HG02678 (cell line): ENCODE data around the gene COL9A1.

ENCODE experiments used
- ATAC-seq: cut with Tn5 transposase; IDR thresholded peaks from one replicate; pipeline ENCODE4 v1.9.1; 2021; ENCODE audit warnings: mild to moderate bottlenecking, moderate library complexity; ENCODE audit not compliant: unreplicated experiment

COL9A1 gene

GRCh38 chr6:70176842-70177550 is 125.9 kb downstream of the COL9A1 start:
- no peak for ATAC-seq

GRCh38 chr6:70175770-70176169 is 127.1 kb downstream of the COL9A1 start:
- no peak for ATAC-seq

DNA sequence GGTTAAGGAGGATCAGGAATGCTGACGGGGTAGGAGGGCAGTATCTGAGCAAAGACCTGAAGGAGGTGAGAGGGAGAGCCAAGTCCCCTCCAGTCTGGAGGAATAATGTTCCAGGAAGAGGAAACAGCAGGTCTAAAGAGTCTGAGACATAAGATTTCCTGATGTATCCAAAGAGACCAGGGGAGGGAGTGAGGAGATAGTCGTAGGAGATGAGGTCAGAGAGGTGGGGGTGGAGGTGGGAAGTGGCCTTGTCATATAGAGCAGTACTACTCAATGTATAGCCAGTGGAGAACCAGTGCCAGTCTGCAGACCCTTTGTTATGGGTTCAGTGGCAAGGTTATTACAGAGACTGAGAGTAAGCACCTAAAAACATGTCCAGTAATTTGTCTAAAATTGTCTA is 130.6 kb downstream of the COL9A1 start:
- no peak for ATAC-seq

DNA sequence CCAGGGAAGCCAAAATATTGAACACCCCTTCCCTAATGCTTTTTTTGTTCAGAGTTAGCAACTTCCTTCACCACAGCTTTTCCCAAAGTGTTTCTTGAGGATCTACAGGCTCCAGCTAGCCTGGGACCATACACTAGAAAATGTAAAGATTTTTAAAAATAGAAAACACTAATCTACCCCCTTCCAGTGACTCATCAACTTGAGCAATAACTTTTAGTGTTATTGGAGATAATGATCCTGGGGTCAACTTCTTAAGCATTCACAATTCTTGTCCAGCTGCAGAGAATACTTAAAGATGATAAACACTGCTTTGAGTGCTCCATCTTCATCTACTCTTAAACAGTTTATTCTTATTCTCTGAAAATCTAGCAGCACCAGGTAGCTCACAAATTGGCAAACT is 131.6 kb downstream of the COL9A1 start:
- ATAC-seq = no peak

GRCh38 chr6:70168681-70169377 is 134.1 kb downstream of the COL9A1 start:
- ATAC-seq = no peak
